Activated CD8-positive, alpha-beta memory T cell treated with anti-CD3 and anti-CD28 coated beads for 36 hours (primary cell): ENCODE measurements around the gene BRSK2. TPM values are rescaled to one million over a fixed set of nuclear protein-coding genes. Genes with fewer than 3 reads are reported as not detected.
"Not testable (repeated sequence)": the region's sequence is repeated elsewhere in the genome, so short reads cannot be mapped to it uniquely, and the experiment has no call there.

Source experiments
- CTCF ChIA-PET: fragments of 350-600 bp; sonication (Branson Sonifier 250); formaldehyde crosslinking; loops from one replicate; lab custom pipeline; 2021; ENCODE audit warnings: antibody characterized with exemption; lab: Charles Lee
- POLR2A ChIA-PET: fragments of 350-600 bp; sonication (Branson Sonifier 250); formaldehyde crosslinking; loops from one replicate; lab custom pipeline; 2021; ENCODE audit warnings: antibody characterized with exemption; lab: Charles Lee
- total RNA-seq, 2 experiments: library from RNA; stranded (reverse); gene quantifications; one replicate each; pipeline ENCODE4 v1.2.3, GENCODE V29; 2021

Gene BRSK2
- 1 to 10 TPM in 1 of 2 experiments, under 1 TPM in 1; 0.71 to 1.3 TPM for total RNA-seq

DNA sequence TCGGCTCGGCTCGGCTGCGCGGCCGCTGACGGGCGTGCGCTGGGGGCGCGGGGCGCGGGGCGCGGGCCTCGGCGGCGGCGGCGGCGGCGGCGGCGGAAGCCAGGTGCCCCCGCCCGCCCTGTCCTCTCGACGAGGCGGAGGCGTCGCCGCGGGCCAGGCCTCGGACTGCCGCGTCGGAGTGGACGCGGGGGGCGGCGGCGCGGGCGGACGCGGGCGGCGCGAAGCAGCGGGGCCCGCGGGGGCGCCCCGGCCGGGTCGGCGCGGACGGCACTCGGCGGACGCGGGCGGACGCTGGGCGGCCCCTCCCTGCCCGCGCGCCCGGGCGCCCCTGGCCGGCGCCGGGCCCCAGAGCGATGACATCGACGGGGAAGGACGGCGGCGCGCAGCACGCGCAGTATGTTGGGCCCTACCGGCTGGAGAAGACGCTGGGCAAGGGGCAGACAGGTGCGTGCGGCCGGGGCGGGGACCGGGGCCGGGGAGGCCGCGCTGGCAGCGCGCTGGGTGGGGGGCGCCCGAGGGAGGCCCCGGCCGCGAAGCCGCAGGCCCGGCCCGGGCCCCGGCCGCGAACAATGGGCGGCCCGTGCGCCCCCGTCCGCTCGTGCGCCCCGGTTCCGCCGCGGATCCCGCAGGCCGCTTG, at the start of gene BRSK2:
Gene BRSK2, plus strand, starts transcription at position 3 of the 637 bp plus-strand sequence. Its CDS starts 351 bp downstream, at position 354.
- POLR2A ChIA-PET = interaction anchor here (0.9 kb wide), 1 partner anchor 80 kb away, joined by 4 read pairs; the partner anchor contains the start of gene TOLLIP
- CTCF ChIA-PET = no interaction called here

GRCh38 chr11:1340111-1340510, 49.6 kb upstream of the BRSK2 start:
- POLR2A ChIA-PET = no interaction called here
- CTCF ChIA-PET = no interaction called here

GRCh38 chr11:1341226-1341625, 48.5 kb upstream of the BRSK2 start:
- CTCF ChIA-PET, POLR2A ChIA-PET: not testable (repeated sequence)

GRCh38 chr11:1341928-1342524, 47.7 kb upstream of the BRSK2 start:
- CTCF ChIA-PET = no interaction called here
- POLR2A ChIA-PET = no interaction called here

DNA sequence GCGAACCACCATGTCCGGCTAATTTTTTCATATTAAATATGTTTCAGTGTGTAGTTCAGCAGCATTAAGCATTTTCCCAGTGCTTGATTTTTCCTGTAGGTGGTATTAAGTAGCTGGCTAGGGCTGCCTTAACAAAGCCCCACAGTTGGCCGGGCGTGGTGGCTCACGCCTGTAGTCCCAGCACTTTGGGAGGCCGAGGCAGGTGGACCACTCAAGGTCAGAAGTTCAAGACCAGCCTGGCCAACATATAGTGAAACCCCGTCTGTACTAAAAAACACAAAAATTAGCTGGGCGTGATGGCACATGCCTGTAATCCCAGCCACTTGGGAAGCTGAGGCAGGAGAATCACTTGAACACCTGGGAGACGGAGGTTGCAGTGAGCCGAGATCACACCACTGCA, 46.8 kb upstream of the BRSK2 start:
- ChIA-PET CTCF (interaction anchor here (0.6 kb wide), 1 partner anchor 13 kb away, joined by 3 read pairs; no protein-coding TSS in a partner anchor), POLR2A (no interaction called here)

DNA sequence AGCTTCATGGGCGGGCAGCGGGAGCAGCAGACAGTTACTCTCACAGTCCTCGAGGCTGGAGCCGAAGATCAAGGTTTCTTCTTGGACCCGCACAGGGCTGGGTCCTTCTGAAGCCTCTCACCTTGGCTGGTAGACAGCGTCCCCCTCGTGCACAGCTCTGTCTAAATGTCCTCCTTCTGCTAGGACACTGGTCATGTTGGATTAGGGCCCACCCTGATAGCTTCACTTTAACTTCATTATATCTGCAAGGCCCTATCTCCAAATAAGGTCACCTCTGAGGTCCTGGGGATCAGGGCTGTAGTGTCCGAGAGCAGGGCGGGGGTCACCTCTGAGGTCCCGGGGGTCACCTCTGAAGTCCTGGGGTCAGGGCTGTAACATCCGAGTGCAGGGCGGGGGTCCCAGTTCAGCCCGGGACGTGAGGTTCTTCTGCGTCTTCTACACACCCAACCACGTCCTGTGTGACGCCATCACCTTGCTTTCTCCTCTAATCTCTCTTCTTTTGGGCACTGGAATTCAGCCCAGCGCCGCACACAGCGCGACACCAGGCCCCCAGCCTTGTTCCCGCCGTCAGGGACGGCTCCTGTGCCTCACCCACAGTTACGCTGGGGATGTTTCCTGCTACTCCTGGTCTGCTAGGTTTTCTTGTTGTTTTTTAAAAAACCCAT, 46.2 kb upstream of the BRSK2 start:
- CTCF ChIA-PET = interaction anchor here (0.6 kb wide), 1 partner anchor 12 kb away, joined by 3 read pairs; no protein-coding TSS in a partner anchor
- POLR2A ChIA-PET = no interaction called here

- ChIA-PET CTCF (no interaction called here), POLR2A (no interaction called here)
Observed at GRCh38 chr11:1344056-1344635, 45.6 kb upstream of the BRSK2 start.

- CTCF ChIA-PET = no interaction called here
- POLR2A ChIA-PET = no interaction called here
Observed at GRCh38 chr11:1345737-1346513, 43.8 kb upstream of the BRSK2 start.

- ChIA-PET CTCF (no interaction called here), POLR2A (no interaction called here)
Observed at GRCh38 chr11:1346669-1347390, 42.9 kb upstream of the BRSK2 start.

DNA sequence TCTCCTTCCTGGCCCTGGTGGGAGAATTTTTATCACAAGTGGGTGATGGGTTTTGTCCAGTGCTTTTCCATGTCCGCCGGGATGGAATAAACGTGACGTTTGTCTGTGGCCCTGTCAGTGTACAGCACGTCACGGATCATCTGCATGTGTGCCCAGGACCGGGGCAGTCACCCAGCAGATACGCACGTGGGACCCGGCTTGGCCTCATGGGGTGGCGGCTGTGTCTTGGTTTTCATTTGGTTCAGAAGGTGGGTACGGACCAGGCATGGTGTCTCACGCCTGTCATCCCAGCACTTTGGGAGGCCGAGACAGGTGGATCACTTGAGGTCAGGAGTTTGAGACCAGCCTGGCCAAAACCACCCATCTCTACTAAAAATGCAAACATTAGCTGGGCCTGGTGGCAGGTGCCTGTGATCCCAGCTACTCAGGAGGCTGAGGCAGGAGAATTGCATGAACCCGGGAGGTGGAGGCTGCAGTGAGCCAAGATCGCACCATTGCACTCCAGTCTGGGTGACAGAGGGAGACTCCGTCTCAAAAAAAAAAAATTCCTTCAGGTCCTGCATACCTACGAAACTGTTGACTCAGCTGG, 42.2 kb upstream of the BRSK2 start:
- POLR2A ChIA-PET, CTCF ChIA-PET: not testable (repeated sequence)

GRCh38 chr11:1348146-1348795, 41.5 kb upstream of the BRSK2 start:
- CTCF ChIA-PET = no interaction called here
- POLR2A ChIA-PET = no interaction called here

DNA sequence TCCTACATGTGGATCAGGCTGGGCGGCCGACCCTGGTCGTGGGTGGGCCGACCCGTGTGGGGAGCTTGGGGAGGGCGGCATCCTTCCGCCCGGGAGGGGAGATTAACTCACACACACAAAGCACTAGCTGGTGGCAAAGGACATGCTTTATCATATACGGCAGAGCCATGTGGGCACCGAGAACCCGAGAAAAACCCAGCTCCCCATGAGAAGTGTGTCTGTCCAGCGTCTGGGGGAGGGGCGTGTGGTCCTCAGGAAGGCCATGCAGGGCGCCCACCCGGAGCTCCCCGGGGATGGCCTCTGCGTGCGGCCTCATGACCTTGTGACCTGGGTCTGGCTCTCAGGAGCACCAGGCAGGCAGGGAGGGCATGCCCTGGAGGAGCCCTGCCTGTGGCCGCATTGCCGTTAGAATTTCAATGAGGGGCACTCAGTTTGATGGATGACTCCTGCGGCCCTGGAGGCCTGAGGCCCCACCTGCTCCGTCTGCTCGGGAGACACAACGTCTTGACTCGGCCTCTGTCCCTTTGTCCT, 40.9 kb upstream of the BRSK2 start:
- POLR2A ChIA-PET = no interaction called here
- CTCF ChIA-PET = no interaction called here

DNA sequence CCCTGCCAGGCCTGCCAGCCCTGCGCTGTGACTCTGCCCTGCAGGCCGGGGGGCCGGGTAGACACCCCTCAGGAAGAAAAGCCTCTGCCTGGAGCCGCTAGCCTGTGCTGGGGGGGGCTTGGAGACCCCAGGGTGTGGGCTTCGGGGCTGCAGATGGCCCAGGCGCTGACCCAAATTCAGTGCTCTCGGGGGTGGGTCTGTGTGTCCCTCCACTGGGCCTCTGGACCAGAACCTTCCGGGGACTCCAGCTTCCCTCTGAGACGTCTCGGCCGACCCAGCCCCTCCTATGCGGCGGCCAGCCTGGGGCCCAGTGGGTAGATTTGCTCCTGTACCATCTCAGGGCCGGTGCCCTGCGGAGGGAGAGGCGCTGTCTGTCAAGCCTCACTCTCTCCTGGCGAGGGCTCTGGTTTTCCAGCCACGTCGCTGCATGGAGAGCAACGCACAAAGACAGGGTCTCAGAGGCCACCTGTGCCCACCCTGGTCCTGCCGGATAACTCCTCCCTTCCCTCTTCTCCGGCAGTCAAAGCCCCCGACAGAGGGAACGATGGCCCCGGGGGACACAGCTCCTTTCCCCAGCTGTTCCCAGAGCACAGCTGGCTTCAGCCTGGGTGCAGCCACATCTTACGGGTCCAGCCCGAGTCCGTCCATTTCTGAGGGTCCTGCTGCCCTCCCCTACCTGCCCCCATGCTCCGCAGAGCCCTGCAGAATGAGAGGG, 40.2 kb upstream of the BRSK2 start:
- POLR2A ChIA-PET = no interaction called here
- CTCF ChIA-PET = interaction anchor here (0.5 kb wide), 1 partner anchor 229 kb away, joined by 3 read pairs; no protein-coding TSS in a partner anchor

DNA sequence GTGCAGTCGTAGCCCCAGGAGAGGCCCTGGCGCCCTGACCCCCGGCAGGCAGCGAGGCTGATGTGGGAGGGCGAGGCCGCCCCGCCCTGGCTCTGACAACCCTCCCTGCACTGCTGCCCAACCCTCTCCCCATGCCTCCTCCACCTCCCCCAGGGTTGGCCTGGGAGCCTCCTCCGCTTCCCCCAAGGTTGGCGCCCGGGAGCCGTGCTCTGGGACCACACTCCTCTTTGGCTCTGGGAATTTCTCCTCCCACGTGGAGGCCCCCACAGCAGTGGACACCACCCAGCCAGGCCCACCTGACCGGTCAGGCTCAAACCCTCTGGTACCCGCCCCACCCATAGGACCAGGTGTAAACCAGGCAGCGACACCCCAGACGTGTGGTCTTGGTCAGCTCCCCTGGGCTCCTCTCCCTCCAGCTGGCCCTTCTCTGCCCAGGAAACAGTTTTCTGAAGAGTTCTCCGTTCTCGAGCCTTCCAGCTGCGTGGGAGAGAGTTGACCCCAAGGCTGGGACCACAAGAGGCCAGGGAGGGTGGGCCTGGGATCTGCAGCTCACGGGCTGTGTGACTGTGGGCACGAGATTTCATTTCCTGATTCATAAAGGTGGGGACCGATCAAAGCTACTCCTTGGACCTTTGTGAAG, 39.5 kb upstream of the BRSK2 start:
- POLR2A ChIA-PET = no interaction called here
- CTCF ChIA-PET = interaction anchor here (0.5 kb wide), 1 partner anchor 229 kb away, joined by 3 read pairs; no protein-coding TSS in a partner anchor

DNA sequence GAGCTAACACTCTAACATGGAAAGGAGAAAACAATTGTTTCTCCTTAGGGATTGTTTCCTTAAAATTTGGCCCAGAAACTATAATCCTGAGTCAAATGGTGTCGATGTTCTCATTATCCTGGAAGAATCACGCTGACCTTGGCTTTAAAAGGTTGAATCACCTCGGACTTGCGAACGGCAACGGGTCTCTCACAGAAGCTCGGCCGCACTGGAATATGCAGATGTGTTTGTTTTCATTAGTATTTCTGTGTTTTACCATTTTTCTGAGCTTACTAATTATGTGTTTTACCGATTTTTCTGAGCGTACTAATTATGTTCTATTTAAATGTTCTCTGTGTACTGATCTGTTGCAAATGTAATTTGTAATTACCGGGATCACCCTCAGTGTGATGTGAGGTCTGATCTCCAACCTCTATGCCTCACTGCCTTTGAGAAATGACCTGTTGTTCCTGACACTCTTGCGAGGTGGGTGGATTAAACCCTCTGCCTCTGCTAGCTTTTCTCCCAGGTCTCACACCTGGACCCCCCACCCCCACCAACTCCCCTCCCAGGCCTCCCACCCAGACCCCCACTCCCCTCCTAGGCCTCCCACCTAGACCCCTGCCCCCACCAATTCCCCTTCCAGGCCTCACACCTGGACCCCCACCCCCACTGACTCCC, 38.3 kb upstream of the BRSK2 start:
- ChIA-PET CTCF (no interaction called here), POLR2A (no interaction called here)

DNA sequence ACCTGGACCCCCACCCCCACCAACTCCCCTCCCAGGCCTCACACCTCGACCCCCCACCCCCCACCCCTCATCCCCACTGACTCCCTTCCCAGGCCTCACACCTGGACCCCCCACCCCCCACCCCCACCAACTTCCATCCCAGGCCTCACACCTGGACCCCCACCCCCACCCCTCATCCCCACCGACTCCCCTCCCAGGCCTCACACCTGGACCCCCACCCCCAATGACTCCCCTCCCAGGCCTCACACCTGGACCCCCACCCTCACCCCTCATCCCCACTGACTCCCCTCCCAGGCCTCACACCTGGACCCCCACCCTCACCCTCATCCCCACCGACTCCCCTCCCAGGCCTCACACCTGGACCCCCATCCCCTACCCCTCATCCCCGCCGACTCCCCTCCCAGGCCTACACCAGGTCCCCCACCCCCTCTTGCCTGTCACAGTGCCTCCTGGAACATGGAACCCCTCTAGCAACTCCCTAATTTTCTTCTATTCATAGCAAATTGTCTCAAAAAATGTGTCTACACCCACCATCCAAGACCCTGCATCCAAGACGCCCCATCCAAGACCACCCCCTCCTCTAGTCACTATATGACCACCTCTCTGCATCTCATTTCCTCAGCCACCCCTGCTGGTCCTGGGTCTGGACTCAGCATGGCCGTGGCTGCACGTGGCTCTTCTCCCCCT, 36.9 kb upstream of the BRSK2 start:
- ChIA-PET POLR2A (no interaction called here), CTCF (no interaction called here)
